ENCODE measurements around the gene ASGR1.

DNA sequence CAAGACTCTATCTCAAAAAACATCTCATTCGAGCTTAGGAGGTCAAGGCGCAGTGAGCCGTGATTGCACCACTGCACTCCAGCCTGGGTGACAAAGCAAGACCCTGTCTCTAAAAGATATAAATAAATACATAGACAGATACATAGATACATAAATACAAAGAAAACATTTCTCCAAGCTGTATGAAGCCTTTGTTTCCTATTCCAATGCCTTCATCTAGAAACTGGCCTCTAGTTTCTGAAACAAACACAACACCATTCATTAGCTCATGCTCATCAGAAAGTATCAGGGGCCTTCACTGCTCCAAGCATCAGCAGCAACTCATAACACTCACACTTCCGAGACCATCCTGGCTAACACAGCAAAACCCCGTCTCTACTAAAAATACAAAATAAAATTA, 54.2 kb downstream of the ASGR1 start:
- TF ChIP-seq, protein P1, sequence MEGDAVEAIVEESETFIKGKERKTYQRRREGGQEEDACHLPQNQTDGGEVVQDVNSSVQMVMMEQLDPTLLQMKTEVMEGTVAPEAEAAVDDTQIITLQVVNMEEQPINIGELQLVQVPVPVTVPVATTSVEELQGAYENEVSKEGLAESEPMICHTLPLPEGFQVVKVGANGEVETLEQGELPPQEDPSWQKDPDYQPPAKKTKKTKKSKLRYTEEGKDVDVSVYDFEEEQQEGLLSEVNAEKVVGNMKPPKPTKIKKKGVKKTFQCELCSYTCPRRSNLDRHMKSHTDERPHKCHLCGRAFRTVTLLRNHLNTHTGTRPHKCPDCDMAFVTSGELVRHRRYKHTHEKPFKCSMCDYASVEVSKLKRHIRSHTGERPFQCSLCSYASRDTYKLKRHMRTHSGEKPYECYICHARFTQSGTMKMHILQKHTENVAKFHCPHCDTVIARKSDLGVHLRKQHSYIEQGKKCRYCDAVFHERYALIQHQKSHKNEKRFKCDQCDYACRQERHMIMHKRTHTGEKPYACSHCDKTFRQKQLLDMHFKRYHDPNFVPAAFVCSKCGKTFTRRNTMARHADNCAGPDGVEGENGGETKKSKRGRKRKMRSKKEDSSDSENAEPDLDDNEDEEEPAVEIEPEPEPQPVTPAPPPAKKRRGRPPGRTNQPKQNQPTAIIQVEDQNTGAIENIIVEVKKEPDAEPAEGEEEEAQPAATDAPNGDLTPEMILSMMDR (IDR thresholded peaks at IDR 0.05 in 4 of 5, conservative IDR thresholded peaks at IDR 0.05 in 1 of 5): no peak
- no peak for TF ChIP-seq POLR2A (IDR thresholded peaks at IDR 0.05)

Data from gastrocnemius medialis (tissue), 4 donors.